Measurements from ENCODE around the gene GATA3.

GATA3 gene

DNA sequence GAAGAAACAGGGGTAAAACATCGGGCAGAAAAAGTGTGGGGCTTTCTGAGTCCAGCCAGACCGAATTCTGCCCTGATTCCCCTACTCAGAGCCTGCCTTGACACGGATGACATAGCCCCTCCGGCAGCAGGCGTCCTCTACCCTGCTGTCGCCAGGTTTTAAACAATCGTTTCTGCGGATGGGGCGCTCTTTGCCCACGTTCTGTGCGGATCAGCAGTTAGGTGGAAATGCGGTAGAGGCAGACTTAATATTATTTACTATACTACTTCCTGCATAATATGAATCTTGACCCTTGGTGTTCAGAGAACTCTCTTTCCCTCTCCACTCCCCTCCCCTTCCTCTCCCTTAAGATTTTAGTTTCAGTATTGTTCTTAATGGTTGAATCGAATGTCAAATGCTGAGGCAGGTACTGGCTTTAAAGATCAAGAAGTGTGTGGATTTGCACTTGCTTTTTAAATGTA lies 2.4 kb downstream of the GATA3 start:
- Histone ChIP-seq H3K9me2 (replicated peaks; ENCODE audit: insufficient read depth, low read length) (no peaks in the 10 kb centered on the region), H3K27me3 (replicated peaks; ENCODE audit: insufficient read depth, low read length) (peaks cover 3% of the 10 kb centered on the region; the same call in 1 of the 2 replicates), H3F3A (ENCODE audit: insufficient read depth, low read length) (no peaks in the 10 kb centered on the region), H3K27ac (ENCODE audit: low read length) (no peak overlapping the region), H3K79me2 (ENCODE audit: low read length) (no peaks in the 10 kb centered on the region), H3K36me3 (replicated peaks; ENCODE audit: insufficient read depth, low read length) (no peaks in the 10 kb centered on the region), H3K9ac (ENCODE audit: low read length) (no peak overlapping the region), H3K9me3 (replicated peaks; ENCODE audit: insufficient read depth, low read length) (no peaks in the 10 kb centered on the region), H2AFZ (ENCODE audit: low read length) (no peak overlapping the region), H3K4me2 (ENCODE audit: low read depth, low read length) (no peak overlapping the region), H3K4me1 (ENCODE audit: low read length) (no peaks in the 10 kb centered on the region), H4K20me1 (ENCODE audit: insufficient read depth, low read length) (no peaks in the 10 kb centered on the region), H3K4me3 (ENCODE audit: low read length) (no peak overlapping the region)
- no peak for DNase-seq
- no peak for TF ChIP-seq EZH2 (optimal IDR thresholded peaks at IDR 0.05; ENCODE audit: low read depth, low read length)
- no peak for TF ChIP-seq EZH2phosphoT487 (IDR thresholded peaks at IDR 0.05; ENCODE audit: low read length)
- TF ChIP-seq CTCF (IDR thresholded peaks at IDR 0.05; ENCODE audit: low read length), result no peak

DNA sequence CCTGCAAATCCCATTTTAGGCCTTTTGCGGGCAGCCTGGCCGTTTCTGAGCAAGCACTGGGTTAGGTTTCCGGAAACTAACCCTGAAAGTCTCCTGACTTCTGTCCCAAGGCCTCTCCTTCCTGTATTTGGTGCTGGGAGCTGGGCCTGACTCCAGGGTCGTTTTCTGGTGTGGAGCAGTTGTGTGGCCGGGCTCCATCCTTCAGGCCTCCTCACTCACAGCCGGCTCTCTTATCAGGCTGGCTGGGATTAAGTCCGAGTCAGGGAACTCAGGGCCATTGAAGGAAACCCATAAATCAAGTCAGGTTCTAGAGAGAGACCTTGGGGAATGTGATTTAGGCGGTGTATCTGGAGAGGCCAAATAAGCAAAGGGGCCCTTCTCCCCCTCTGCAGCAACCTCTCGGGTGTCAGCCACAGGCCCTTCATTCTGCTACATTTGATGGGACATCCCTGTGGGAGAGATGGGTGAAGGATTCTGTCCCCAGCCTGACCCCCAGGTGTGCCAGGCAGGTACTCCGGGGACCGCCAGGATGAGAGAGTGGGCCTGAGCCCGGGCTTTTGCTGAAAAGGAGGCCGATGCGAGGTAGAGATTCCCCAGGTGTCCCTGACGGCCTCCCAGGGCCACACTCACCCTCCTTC lies 3.3 kb downstream of the GATA3 start:
- H3K9ac ChIP-seq (ENCODE audit: low read length), result no peak overlapping the region
- H3K9me2 ChIP-seq (replicated peaks; ENCODE audit: insufficient read depth, low read length), result no peaks in the 10 kb centered on the region
- H3K4me3 ChIP-seq (ENCODE audit: low read length), result no peak overlapping the region
- no peak for DNase-seq
- H2AFZ ChIP-seq (ENCODE audit: low read length), result no peak overlapping the region
- H3K36me3 ChIP-seq (replicated peaks; ENCODE audit: insufficient read depth, low read length), result no peaks in the 10 kb centered on the region
- TF ChIP-seq EZH2 (optimal IDR thresholded peaks at IDR 0.05; ENCODE audit: low read depth, low read length), result no peak
- no peak for TF ChIP-seq EZH2phosphoT487 (IDR thresholded peaks at IDR 0.05; ENCODE audit: low read length)
- no peaks in the 10 kb centered on the region for H4K20me1 ChIP-seq (ENCODE audit: insufficient read depth, low read length)
- H3K79me2 ChIP-seq (ENCODE audit: low read length), result no peaks in the 10 kb centered on the region
- no peaks in the 10 kb centered on the region for H3K4me1 ChIP-seq (ENCODE audit: low read length)
- no peak overlapping the region for H3K27ac ChIP-seq (ENCODE audit: low read length)
- no peak overlapping the region for H3K4me2 ChIP-seq (ENCODE audit: low read depth, low read length)
- no peaks in the 10 kb centered on the region for H3K27me3 ChIP-seq (replicated peaks; ENCODE audit: insufficient read depth, low read length)
- no peaks in the 10 kb centered on the region for H3F3A ChIP-seq (ENCODE audit: insufficient read depth, low read length)
- no peaks in the 10 kb centered on the region for H3K9me3 ChIP-seq (replicated peaks; ENCODE audit: insufficient read depth, low read length)

GRCh38 chr10:8058274-8059111 lies 4.0 kb downstream of the GATA3 start:
- Histone ChIP-seq H3K79me2 (ENCODE audit: low read length) (no peaks in the 10 kb centered on the region), H3K4me3 (ENCODE audit: low read length) (no peak overlapping the region), H3K36me3 (replicated peaks; ENCODE audit: insufficient read depth, low read length) (no peaks in the 10 kb centered on the region), H3F3A (ENCODE audit: insufficient read depth, low read length) (no peaks in the 10 kb centered on the region), H3K9ac (ENCODE audit: low read length) (no peak overlapping the region), H3K4me1 (ENCODE audit: low read length) (no peaks in the 10 kb centered on the region), H3K27me3 (replicated peaks; ENCODE audit: insufficient read depth, low read length) (no peaks in the 10 kb centered on the region), H3K27ac (ENCODE audit: low read length) (no peak overlapping the region), H3K9me2 (replicated peaks; ENCODE audit: insufficient read depth, low read length) (no peaks in the 10 kb centered on the region), H3K4me2 (ENCODE audit: low read depth, low read length) (no peak overlapping the region), H2AFZ (ENCODE audit: low read length) (no peak overlapping the region), H3K9me3 (replicated peaks; ENCODE audit: insufficient read depth, low read length) (no peaks in the 10 kb centered on the region), H4K20me1 (ENCODE audit: insufficient read depth, low read length) (no peaks in the 10 kb centered on the region)
- no peak for DNase-seq
- TF ChIP-seq EZH2 (optimal IDR thresholded peaks at IDR 0.05; ENCODE audit: low read depth, low read length), result no peak

- Histone ChIP-seq H3K36me3 (replicated peaks; ENCODE audit: insufficient read depth, low read length) (no peaks in the 10 kb centered on the region), H3K9me3 (replicated peaks; ENCODE audit: insufficient read depth, low read length) (no peaks in the 10 kb centered on the region), H3K9me2 (replicated peaks; ENCODE audit: insufficient read depth, low read length) (no peaks in the 10 kb centered on the region), H2AFZ (ENCODE audit: low read length) (no peak overlapping the region), H3K27ac (ENCODE audit: low read length) (no peak overlapping the region), H3K9ac (ENCODE audit: low read length) (no peak overlapping the region), H3K27me3 (replicated peaks; ENCODE audit: insufficient read depth, low read length) (no peaks in the 10 kb centered on the region), H3K79me2 (ENCODE audit: low read length) (no peaks in the 10 kb centered on the region), H3F3A (ENCODE audit: insufficient read depth, low read length) (no peaks in the 10 kb centered on the region), H3K4me1 (ENCODE audit: low read length) (no peaks in the 10 kb centered on the region), H4K20me1 (ENCODE audit: insufficient read depth, low read length) (no peaks in the 10 kb centered on the region), H3K4me2 (ENCODE audit: low read depth, low read length) (peak overlapping the region; percentile 61; the same call in 1 of the 2 replicates), H3K4me3 (ENCODE audit: low read length) (no peak overlapping the region)
- DNase-seq, result no peak
- no peak for TF ChIP-seq EZH2phosphoT487 (IDR thresholded peaks at IDR 0.05; ENCODE audit: low read length)
- TF ChIP-seq EZH2 (optimal IDR thresholded peaks at IDR 0.05; ENCODE audit: low read depth, low read length), result no peak
Measured at GRCh38 chr10:8059191-8059936, 4.9 kb downstream of the GATA3 start.

Data from MM.1S (cell line).